ENCODE measurements around the gene HLA-DPB1.

The HLA-DPB1 gene

GRCh38 chr6:33123732-33124524, 48.1 kb downstream of the HLA-DPB1 start:
- no peak overlapping the region for H3K27ac ChIP-seq
- TF ChIP-seq ZFX (IDR thresholded peaks at IDR 0.05; ENCODE audit: borderline replicate concordance) (no peak), CTCF (IDR thresholded peaks at IDR 0.05) (peak; percentile 80)

GRCh38 chr6:33124525-33124901, 48.7 kb downstream of the HLA-DPB1 start:
- H3K27ac ChIP-seq = no peak overlapping the region
- no peak for TF ChIP-seq ZFX (IDR thresholded peaks at IDR 0.05; ENCODE audit: borderline replicate concordance)
- TF ChIP-seq CTCF (IDR thresholded peaks at IDR 0.05) = no peak

GRCh38 chr6:33124947-33125346, 49.2 kb downstream of the HLA-DPB1 start:
- TF ChIP-seq ZFX (IDR thresholded peaks at IDR 0.05; ENCODE audit: borderline replicate concordance) (no peak), CTCF (IDR thresholded peaks at IDR 0.05) (no peak)
- no peak overlapping the region for H3K27ac ChIP-seq

GRCh38 chr6:33126101-33126714, 50.4 kb downstream of the HLA-DPB1 start:
- no peak for TF ChIP-seq ZFX (IDR thresholded peaks at IDR 0.05; ENCODE audit: borderline replicate concordance)
- TF ChIP-seq CTCF (IDR thresholded peaks at IDR 0.05) = peak; percentile 73

GRCh38 chr6:33128318-33128717, 52.5 kb downstream of the HLA-DPB1 start:
- TF ChIP-seq ZFX (IDR thresholded peaks at IDR 0.05; ENCODE audit: borderline replicate concordance) = no peak
- no peak for TF ChIP-seq CTCF (IDR thresholded peaks at IDR 0.05)

More at GRCh38 chr6:33126101-33126714, 50.4 kb downstream of the HLA-DPB1 start:
- H3K27ac ChIP-seq = no peak overlapping the region

GRCh38 chr6:33132081-33132524, 56.3 kb downstream of the HLA-DPB1 start:
- no peak overlapping the region for H3K27ac ChIP-seq
- TF ChIP-seq CTCF (IDR thresholded peaks at IDR 0.05) (no peak), ZFX (IDR thresholded peaks at IDR 0.05; ENCODE audit: borderline replicate concordance) (no peak)

More at GRCh38 chr6:33128318-33128717, 52.5 kb downstream of the HLA-DPB1 start:
- H3K27ac ChIP-seq = no peak overlapping the region
